Fibroblast of upper back skin (primary cell): Measurements from ENCODE around the gene ZNF692.
"Not testable (repeated sequence)": the region's sequence is repeated elsewhere in the genome, so short reads cannot be mapped to it uniquely, and the experiment has no call there.

Source experiments
- DNase-seq: peaks from one replicate; pipeline ENCODE4 v3.0.0-alpha.2; 2013

The ZNF692 gene

DNA sequence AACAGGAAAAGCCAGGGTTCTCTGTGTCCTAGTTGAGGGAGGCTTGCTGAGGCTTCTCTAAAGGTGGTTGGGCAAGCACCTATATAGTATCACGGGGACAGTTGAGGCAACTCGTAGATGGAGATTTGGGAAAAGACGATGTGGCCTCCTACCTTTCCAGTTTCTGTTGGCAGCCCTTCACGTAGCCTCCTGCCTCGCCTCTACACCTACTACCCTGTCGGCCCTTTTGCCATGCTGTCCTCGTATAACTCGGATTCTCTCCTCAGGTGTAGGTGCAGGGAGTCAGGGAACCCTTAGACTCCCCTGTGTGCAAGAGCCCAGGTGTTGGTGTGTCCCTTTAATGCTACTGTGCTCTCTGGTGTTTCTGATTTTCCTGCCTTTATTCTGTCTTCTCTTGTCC lies 10.3 kb downstream of the ZNF692 start:
- DNase-seq: no peak

DNA sequence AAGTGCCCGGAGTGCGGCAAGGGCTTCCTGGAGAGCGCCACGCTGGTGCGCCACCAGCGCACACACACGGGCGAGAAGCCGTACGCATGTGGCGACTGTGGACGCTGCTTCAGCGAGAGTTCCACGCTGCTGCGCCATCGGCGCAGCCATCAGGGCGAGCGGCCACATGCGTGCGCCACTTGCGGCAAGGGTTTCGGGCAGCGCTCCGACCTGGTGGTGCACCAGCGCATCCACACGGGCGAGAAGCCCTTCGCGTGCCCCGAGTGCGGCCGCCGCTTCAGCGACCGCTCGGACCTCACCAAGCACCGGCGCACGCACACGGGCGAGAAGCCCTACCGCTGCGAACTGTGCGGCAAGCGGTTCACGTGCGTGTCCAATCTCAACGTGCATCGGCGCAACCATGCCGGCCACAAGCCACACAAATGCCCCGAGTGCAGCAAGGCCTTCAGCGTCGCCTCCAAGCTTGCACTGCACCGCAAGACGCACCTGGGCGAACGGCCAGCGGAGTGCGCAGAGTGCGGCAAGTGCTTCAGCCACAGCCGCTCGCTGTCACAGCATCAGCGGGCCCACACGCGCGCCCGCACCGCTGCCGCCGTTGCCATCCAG lies 10.8 kb downstream of the ZNF692 start:
- DNase-seq: no peak

DNA sequence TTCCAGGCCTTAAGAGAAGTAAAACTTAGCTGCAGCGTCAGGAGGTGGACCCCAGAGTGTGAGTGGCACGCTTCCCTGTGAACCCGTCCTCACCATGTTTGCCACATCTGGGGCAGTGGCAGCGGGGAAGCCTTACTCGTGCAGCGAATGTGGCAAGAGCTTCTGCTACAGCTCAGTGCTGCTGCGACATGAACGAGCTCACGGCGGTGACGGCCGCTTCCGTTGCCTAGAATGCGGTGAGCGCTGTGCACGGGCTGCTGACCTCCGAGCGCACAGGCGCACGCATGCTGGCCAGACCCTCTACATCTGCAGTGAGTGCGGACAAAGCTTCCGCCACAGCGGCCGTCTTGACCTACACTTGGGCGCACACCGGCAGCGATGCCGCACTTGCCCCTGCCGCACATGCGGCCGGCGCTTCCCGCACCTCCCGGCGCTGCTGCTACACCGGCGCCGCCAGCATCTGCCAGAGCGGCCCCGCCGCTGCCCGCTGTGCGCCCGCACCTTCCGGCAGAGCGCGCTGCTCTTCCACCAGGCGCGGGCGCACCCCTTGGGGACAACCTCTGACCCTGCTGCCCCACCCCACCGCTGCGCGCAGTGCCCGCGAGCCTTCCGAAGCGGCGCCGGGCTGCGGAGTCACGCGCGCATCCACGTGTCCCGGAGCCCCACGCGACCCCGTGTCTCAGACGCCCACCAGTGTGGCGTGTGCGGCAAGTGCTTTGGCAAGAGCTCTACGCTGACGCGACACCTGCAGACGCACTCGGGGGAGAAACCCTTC lies 11.5 kb downstream of the ZNF692 start:
- DNase-seq: no peak

DNA sequence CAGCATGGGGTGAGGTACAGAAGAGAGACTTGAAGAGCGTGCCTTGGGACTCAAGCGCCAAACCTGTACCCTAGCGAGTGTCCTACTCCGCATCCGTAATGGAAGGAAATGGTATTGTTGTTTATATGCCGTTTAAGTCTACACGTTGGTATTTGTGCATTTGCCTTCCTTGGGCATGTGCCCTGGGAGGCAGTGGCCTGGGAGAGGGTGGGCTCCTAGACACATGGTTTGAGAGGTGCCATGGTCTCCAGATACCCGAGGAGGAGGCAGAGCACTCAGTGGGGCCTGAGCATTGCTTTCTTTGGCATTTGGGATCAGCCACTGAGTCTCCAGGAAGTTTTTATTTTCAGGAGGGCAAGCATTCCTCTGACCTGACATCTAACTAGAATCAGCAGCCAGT lies 14.4 kb downstream of the ZNF692 start:
- no peak for DNase-seq

DNA sequence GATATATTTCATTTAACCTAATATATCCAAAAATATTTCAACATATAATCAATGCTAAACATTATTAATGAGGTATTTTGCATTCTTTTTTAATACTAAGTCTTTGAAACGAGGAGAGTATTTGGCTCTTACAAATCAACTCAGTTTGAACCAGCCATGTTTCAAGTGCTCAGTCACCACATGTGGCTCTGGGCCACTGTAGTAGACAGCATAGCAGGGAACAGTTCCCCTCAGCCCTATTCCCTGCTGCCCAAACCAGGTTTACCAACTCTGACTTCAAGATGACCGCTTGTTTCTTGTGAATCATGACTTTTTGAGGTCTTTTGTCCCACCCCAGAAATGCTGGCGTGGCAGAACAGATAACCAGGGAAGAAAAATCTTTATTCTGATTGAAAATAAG lies 15.2 kb downstream of the ZNF692 start:
- no peak for DNase-seq

DNA sequence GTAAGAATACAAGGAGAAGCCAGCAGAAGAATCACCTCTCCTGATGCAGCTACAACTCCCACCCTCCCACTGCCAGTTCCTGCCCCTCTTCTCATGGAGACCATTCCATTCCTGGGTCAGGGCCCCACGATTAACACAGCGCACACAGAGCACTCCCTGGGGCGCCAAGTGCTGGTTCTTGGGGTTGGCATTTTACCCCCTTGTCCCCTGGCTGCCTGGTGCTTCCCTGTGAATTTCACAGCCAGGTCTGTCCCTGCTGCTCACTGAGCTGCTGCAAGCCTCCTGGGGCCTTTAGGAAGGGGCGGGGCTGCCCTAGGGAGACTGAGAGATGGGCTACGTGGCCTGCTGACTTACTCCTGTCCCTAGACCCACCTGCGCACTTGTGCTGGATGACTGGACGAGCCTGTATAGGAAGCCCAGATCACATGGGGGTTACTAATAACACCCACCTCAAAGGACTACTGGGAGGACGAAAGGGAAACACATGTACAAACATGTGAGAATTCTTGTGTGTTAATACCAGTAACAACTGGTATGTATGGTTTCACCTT lies 16.0 kb downstream of the ZNF692 start:
- no peak for DNase-seq

DNA sequence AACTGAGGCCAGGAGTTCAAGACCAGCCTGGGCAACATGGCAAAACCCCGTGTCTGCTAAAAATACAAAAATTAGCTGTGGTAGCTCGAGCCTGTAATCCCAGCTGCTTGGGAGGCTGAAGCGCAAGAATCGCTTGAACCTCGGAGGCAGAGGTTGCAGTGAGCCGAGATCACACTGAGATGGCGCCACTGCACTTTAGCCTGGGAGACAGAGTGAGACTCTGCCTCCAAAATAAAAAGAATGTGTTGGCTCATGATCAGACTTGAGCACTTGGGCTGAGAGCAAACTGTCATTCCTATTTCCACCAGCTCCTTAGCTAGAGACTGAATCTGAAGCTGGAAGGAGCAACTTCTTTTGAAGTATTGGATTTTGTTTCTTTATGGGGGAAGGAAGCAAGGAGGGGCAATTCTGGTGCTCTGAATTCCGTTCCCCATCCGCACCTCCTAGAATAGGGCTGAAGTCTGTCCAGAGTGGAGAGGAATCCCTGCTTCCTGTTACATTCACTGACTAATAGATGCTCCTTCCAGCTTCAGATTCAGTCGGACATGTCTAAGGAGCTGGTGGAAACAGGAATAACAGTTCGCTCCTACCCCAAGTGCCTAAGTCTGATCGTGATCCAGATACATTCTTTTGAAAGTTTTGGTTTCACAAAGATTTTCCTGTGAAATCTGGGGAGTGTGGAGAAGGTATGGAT lies 17.0 kb downstream of the ZNF692 start:
- DNase-seq: peak; percentile 70

DNA sequence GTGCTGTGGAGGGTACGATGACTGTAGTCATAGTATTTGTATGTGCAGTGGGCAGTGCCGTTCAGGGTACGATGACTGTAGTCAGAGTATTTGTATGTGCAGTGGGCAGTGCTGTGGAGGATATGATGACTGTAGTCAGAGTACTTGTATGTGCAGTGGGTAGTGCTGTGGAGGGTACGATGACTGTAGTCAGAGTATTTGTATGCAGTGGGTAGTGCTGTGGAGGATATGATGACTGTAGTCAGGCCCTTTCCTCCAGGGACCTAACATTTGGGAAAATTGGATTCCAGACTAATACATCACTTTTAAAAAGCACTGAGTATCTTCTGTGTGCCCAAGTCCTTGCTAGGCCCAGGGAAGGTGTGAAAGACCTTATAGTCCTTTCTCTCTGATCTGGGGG lies 17.9 kb downstream of the ZNF692 start:
- DNase-seq: peak; percentile 32

DNA sequence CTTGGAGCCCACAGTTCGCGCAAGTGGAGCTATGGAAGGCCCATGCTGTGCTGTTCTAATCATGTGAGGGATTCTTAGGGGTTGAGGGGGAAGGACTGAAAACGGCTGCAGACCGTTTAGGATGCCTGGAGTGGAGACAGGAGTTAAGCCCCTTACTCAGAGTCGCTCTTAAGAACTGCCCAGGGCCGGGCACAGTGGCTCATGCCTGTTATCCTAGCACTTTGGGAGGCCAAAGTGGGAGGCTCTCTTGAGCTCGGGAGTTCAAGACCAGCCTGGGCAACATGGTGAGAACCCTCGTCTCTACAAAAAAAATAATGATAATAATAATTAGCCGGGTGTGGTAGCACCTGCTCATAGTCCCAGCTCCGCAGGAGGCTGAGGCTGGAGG lies 19.7 kb downstream of the ZNF692 start:
- no peak for DNase-seq

DNA sequence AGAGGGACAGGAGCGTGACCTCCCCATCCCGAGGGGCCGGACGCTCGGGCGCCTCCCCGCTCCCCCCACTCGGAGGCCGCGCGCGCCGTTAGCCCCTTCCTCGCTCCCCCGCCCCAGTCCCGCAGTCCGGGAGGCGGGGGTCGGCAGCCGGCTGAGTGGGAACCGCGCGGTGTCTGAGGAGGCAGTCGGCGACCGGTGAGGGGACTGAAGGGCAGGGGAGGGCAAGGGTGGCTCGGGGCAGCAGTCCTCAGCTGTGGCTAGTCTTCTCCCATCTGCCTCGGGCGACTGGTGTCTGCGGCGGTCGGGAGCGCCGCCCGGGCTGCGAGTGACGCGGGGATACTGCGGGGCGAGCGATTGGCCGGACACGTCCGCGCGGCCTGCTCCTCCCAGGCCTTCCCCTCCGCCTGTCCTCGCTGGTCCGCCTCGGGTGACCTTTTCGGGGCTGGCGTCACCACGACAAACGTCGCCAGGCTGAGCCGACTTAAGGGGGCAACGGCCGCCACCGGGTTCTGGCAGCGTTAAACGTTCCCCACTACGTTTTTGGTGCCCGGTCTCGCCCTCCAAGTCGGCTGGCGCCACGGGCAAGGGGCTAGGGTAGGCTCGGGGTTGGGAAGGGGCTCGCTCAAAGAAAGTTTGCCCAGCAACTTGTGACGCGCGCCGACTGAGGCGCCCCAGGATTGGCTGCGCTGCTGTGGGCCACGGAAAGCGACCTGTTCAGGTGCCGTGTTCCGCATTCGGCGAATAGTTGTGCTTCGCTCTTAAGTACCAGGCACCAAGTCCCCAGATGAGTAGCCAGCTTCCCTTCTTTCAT lies 20.3 kb downstream of the ZNF692 start:
- peak; percentile 77 for DNase-seq

DNA sequence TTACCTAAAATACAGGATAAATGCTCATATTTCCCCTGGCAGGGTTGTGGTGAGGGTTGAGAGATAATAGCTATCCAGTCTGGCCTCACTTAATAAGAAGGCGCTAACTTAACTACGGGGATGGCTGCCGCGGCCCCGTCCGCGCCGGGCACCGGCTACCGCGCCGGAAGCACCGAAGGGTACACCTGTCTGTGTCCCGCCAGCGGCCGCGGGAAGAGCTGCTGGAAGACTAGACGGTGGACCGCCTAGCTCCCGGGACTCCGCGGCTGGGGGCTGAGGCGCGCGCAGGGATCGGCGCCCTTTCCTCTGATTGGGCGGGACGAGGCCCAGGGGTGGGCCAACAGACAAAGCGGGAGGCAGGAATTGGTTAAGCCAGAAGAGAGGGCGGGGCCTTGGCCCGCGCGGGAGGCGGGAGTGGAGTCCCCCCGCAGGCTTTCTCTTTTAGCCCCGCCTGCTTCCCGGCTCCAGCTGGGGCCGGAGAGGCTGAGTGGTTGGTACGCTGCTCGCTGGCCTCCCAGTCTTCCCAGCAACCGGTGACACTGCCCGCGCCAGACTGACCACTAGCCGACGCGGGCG lies 21.0 kb downstream of the ZNF692 start, which contains the start of gene ZNF672:
Gene ZNF672, plus strand, starts transcription at position 444 of the 576 bp plus-strand sequence. CDS start 9,051 bp downstream, outside the sequence.
- peak; percentile 97 for DNase-seq

DNA sequence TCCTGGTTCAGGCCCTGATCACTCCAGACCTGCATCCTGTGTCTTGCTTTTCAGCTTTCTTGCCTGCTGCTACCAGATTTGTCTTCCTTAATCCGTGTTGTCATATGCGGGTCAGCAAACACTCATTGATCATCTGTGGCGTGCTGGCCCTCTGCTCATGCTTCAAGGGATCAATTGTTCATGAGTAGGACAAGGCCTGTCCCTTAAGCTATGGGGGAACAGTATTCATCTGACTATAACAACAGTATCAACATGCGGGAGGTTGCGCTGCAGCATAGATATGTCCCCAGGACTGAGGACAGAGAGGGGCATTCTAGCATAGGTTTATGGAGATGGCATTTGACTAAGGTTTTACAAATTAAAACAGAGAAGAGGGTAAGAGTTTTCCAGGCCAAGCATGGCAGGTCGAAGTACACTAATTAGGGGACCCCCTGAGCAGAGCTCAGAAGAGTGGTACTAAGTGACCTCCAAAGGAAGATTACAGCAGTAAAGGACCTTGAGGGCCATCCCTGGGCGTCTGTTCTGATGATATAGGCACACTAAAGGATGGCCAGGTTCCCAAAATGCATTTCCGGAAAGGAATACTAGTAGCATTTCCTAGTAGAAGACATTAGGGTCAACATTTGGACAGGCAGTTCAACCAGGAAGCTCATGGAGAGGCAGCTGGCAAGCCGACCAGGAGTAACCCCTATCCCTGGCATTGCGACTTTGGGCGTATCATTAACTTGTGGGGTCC lies 21.7 kb downstream of the ZNF692 start:
- DNase-seq: no peak

DNA sequence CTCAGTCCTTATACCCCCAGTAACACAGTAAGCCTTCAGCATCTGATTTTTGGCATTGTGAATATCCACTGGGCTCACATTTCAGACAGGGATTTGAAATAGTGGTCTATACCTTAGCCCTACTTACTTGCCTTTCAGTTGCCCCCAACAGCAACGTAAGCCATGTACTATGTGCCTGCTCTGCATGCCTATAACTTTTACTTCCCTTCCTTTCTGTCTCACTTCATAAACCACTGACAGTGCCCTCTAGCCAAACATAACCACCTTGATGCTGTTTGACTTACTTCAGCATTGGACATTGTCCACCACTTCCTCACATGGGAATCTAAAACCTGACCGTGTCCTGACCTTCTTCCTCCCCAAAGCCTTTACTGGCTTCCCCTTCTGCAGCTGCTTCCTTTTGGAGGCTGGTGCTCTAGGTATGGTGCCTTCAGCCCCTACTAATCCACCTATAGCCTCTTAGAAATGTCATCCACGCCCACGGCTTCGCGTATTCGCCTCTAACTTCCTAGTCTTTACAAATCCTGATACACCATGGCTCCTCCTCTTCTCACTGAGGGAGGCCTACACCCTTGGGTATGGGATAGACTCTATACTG lies 24.4 kb downstream of the ZNF692 start:
- no peak for DNase-seq

DNA sequence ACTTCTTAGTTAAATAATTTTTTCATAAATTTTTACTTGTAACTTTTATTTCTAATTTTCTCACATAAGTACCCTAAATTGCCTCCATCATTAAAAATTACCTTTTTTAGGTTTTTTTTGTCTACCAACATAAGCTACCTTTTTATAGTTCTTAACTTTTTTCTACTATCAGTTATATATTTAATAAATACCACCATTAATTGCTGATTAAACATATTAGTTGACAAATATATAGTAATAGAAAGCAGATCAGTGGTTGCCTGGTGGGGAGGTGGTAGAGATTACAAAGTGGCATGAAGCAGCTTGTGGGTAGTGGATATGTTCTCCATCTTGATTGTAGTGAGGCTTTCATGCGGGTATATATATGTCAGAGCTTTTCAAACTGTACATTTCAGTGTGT lies 27.0 kb downstream of the ZNF692 start:
- DNase-seq: no peak

DNA sequence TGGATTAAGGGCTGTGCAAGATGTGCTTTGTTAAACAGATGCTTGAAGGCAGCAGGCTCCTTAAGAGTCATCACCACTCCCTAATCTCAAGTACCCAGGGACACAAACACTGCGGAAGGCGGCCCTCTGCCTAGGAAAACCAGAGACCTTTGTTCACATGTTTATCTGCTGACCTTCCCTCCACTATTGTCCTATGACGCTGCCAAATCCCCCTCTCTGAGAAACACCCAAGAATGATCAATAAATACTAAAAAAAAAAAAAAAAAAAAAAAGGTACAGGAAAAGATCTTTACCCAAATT lies 28.2 kb downstream of the ZNF692 start:
- not testable (repeated sequence) for DNase-seq

DNA sequence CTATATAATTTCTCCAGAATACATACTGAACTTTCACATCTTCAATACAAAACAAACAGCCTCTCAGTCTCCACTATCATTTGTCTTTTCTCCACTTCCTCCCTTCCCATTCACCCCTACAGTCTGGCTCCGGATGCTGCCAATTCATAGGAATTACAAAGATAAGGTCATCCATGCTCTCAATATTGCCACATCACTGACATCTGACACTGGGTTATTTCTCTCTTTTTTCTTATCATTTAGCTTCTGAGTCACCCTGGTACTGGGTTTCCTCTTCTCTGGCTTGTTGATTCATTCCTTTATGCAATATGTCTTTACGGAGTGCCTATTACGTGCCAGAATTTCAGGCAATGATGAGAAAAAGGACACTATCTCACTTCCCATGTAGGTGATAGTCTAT lies 30.0 kb downstream of the ZNF692 start:
- DNase-seq: peak; percentile 48

DNA sequence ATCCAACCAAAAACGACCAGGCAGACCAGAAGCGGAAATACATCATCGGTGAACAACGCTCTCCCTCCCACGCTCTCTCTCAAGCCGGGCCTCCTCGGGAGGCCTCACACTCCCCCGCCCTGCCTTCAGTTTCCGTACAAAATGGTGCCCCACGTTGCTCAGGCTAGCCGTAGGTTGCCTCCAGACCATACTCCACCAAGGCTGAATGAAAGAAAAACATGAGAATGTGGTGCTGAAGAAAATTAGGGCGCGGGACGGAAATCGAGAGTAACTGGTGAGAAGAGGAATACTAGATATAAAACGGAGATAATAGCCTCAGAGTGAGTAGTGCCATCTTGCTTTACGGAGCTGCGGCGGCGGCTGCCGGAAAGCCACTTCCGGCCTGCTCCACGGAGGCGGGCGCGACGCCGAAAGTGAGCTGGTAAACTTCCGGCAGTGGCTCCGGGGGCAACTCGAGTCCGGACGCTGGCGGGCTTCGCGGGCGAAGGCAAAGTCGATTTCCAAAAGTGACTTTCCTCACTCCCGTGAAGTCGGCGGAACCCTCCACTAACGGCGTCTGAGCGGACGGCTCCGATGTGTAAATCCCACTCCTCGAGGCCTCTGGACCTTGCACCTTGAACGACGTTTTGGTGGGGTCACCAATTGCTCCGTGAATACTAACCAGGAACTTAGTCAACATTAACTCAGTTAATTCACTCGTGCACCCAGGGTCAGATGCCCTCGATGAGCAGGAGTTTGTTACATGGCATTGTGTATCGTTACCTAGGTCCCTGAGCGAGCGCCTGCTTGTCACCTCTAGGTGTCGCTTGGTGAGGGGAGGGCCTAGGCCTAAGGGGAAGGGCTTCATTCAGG lies 32.8 kb downstream of the ZNF692 start, which contains the start of gene SH3BP5L:
Gene SH3BP5L, minus strand, starts transcription at position 7 of the 852 bp plus-strand sequence. CDS start 980 bp downstream, outside the sequence.
- DNase-seq: peak; percentile 96

DNA sequence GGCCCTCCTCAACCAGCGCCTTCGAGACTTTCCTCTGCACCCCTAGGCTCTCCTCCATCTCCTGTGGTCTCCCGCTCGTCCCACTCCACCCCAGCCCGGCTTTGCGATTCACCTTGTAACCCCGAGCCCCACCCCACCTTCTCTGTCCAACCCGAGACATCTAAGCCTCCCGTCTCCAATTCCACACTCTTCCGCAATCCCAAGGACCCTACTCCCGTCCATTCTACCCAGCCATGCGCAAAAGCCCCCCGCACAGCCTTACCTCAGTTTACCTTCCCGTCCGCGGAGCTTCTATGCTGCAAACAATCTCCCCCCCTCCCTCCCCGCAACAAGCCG lies 33.3 kb downstream of the ZNF692 start:
- no peak for DNase-seq

DNA sequence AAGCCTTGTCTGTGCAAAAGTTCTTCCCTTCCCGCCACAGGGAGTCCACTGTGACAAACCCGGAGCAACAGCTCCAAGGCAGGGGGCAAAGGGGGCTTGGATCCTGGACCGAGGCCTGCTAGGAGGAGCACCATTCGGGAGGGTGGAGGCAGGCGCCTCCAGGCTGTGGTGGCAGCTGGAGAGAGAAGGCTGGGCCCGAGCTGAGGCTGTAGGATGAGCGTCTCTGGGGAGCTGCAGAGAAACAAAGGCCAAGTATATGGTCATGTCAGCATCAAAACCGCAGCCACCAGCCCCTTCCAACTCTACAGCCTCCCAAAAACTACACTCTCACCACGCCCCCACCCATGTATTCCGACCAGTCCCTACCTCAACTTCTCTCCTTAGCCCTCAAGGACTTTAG lies 33.7 kb downstream of the ZNF692 start:
- no peak for DNase-seq

DNA sequence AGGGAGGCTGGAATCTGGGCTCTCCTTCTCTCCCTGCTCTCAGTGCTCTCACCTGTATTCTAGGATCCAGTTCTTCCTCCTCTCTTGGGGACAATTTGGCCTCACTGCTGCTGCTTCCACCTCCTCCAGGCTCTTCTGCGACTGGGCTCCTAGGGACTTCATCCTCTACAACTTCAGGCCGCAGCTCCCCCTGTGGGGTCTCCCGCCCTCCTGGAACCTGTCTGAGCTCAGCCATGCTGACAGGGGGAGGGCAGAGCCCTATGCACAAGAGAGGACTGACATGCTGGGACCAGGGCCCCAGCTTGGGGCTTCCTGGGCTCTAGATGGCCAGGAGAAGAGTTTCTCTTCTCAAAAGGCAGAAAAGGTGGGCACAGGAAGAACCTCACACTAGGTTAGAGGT lies 34.2 kb downstream of the ZNF692 start:
- DNase-seq: no peak

DNA sequence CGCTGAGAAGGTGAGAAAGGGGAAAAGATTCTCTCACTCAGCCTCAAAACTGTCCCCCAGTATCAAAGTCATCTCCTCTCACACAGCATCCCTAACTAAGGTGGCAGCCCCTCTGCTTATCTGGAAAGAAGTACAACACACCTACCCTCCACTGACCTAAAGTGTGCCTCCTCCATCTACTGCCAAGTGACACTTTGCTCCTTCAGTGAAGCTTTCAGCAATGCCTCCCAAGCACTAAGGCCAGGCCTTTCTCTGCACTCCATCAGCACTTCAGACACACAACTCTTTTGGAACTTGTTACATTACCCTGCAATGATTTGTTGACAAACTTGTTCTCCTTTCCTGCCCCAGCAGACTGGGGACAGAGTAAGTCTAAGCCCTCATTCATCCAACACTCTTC lies 34.6 kb downstream of the ZNF692 start:
- no peak for DNase-seq
